ENCODE results near the gene C12orf42. TPM values are rescaled to one million over a fixed set of nuclear protein-coding genes. Genes with fewer than 3 reads are reported as not detected.

C12orf42 gene
- total RNA-seq (not detected), polyA plus RNA-seq (ENCODE audit: insufficient read length in 6 of 6) (under 1 TPM in 2 of 6 donors, not detected in 4; 0.11 to 0.20 TPM)
- long read RNA-seq, donor 1, result 0 reads
- long read RNA-seq, donor 2, result 0 reads
- long read RNA-seq, donor 3, result 0 reads
- long read RNA-seq, donor 4, result 0 reads
- long read RNA-seq, donor 5, result 0 reads
- long read RNA-seq, donor 6, result 0 reads
- long read RNA-seq, donor 7, result 0 reads
- long read RNA-seq, donor 8, result 0 reads
- long read RNA-seq, donor 9, result 0 reads
- long read RNA-seq, donor 10, result 0 reads
- long read RNA-seq, donor 11, result 0 reads
- long read RNA-seq, donor 12, result 0 reads

- peak in 3 of 4 donors; percentile 17 to 82 (median 38) for DNase-seq
- peak; percentile 79 for ATAC-seq
- H3K27me3 ChIP-seq, result peaks cover 31 to 47% of the 10 kb centered on the region in 2 donors
- H3K9me3 ChIP-seq, result no peaks in the 10 kb centered on the region
- H3K36me3 ChIP-seq, result no peaks in the 10 kb centered on the region
- peaks cover 0 to 6% of the 10 kb centered on the region in 2 donors for H3K4me1 ChIP-seq
- H3K27ac ChIP-seq, result no peak within 1 kb of the TSS
- intact Hi-C loops (cut with DNase I), result no loop called here
- H3K4me3 ChIP-seq, result peak within 1 kb of the TSS; percentile 17 to 26
- peak in 1 of 2 donors; percentile 23 for TF ChIP-seq CTCF (IDR thresholded peaks at IDR 0.05)
These were observed at the start of gene C12orf42 for GRCh38 chr12:103495469-103496456. Gene C12orf42, minus strand, starts transcription at chr12:103495968. Its CDS starts 17,542 bp downstream, at chr12:103478426.

GRCh38 chr12:103542078-103542477 is 46.3 kb upstream of the C12orf42 start:
- ATAC-seq (no peak), DNase-seq (no peak)
- H3K9me3 ChIP-seq, result no peaks in the 10 kb centered on the region
- intact Hi-C loops (cut with DNase I), result no loop called here
- no peaks in the 10 kb centered on the region for H3K4me1 ChIP-seq
- no peaks in the 10 kb centered on the region for H3K27me3 ChIP-seq
- H3K27ac ChIP-seq, result no peak overlapping the region
- TF ChIP-seq CTCF (IDR thresholded peaks at IDR 0.05), result no peak
- H3K36me3 ChIP-seq, result no peaks in the 10 kb centered on the region
- H3K4me3 ChIP-seq, result no peak overlapping the region

- TF ChIP-seq CTCF (IDR thresholded peaks at IDR 0.05), result no peak
- intact Hi-C loops (cut with DNase I), result no loop called here
- Histone ChIP-seq H3K36me3 (no peaks in the 10 kb centered on the region), H3K27ac (no peak overlapping the region), H3K4me3 (no peak overlapping the region), H3K9me3 (no peaks in the 10 kb centered on the region), H3K4me1 (no peaks in the 10 kb centered on the region), H3K27me3 (no peaks in the 10 kb centered on the region)
- DNase-seq, result no peak
- ATAC-seq, result no peak
These were observed 44.6 kb upstream of the C12orf42 start for GRCh38 chr12:103540319-103540718.

GRCh38 chr12:103538397-103538796 is 42.6 kb upstream of the C12orf42 start:
- no peak overlapping the region for H3K4me3 ChIP-seq
- intact Hi-C loops (cut with DNase I), result no loop called here
- no peak for TF ChIP-seq CTCF (IDR thresholded peaks at IDR 0.05)

More at GRCh38 chr12:103538397-103538796, 42.6 kb upstream of the C12orf42 start:
- no peak overlapping the region for H3K27ac ChIP-seq
- no peak for DNase-seq
- H3K9me3 ChIP-seq, result no peaks in the 10 kb centered on the region
- no peak for ATAC-seq
- H3K4me1 ChIP-seq, result no peaks in the 10 kb centered on the region
- H3K36me3 ChIP-seq, result no peaks in the 10 kb centered on the region
- H3K27me3 ChIP-seq, result no peaks in the 10 kb centered on the region

All from left lung (tissue), 14 donors.